HepG2 (cell line): ENCODE data around the gene MTA3. TPM values are rescaled to one million over a fixed set of nuclear protein-coding genes. Genes with fewer than 3 reads are reported as not detected.

ENCODE experiments used
- CEBPB ChIP-seq: IDR thresholded peaks from 2 replicates; pipeline ENCODE4 v1.6.1; 2011; ENCODE audit warnings: low read depth, low read length, improper control_type of control experiment, borderline replicate concordance
- IRX3 ChIP-seq: sonication (generic); formaldehyde crosslinking; IDR thresholded peaks from 2 replicates; pipeline ENCODE4 v1.8.1; 2023; ENCODE audit warnings: mild to moderate bottlenecking, low read depth, missing genetic modification reagents, borderline replicate concordance
- SP1 ChIP-seq, 2 experiments: fragments of 450-650 bp in 1 of 2; sonication (generic) in 1 of 2; formaldehyde crosslinking in 1 of 2; IDR thresholded peaks; 2 replicates each; pipeline versions ENCODE4 v1.4.0 to v1.6.1; 2016 to 2020; ENCODE audit warnings: missing genetic modification reagents in 1 of 2
- YEATS4 ChIP-seq: sonication (generic); formaldehyde crosslinking; IDR thresholded peaks from 2 replicates; pipeline ENCODE4 v1.4.0; 2020; ENCODE audit warnings: missing genetic modification reagents, borderline replicate concordance
- ZBTB7B ChIP-seq: sonication (generic); formaldehyde crosslinking; IDR thresholded peaks from 2 replicates; pipeline ENCODE4 v1.4.0; 2020; ENCODE audit warnings: missing genetic modification reagents
- ZFP41 ChIP-seq: sonication (generic); formaldehyde crosslinking; IDR thresholded peaks from 2 replicates; pipeline ENCODE4 v1.4.0; 2020; ENCODE audit warnings: mild to moderate bottlenecking, missing genetic modification reagents, borderline replicate concordance
- ZIK1 ChIP-seq: sonication (generic); formaldehyde crosslinking; IDR thresholded peaks from 2 replicates; pipeline ENCODE4 v1.5.0; 2020; ENCODE audit warnings: mild to moderate bottlenecking, low read depth, missing genetic modification reagents, borderline replicate concordance
- ZNF17 ChIP-seq: sonication (generic); formaldehyde crosslinking; IDR thresholded peaks from 2 replicates; pipeline ENCODE4 v1.5.0; 2020; ENCODE audit warnings: mild to moderate bottlenecking, missing genetic modification reagents
- ZNF33A ChIP-seq: sonication (generic); formaldehyde crosslinking; IDR thresholded peaks from 2 replicates; pipeline ENCODE4 v1.5.1; 2020; ENCODE audit warnings: missing genetic modification reagents, mild to moderate bottlenecking, moderate library complexity, borderline replicate concordance
- ZNF557 ChIP-seq: sonication (generic); formaldehyde crosslinking; IDR thresholded peaks from 2 replicates; pipeline ENCODE4 v1.4.0; 2020; ENCODE audit warnings: missing genetic modification reagents
- polyA plus RNA-seq, 8 experiments: library from polyadenylated mRNA; depleted of rRNA in 3 of 8; stranded (reverse) in 7 of 8; unstranded in 1 of 8; fragments of >200 nt; fragmentation: Illumina TruSeq in 4 of 8; extraction: Trizol in 4 of 8; gene quantifications; 2 replicates each; pipeline versions ENCODE4 v1.2.1 to v1.2.3, GENCODE V29; 2011 to 2016; ENCODE audit warnings: low read depth in 4 of 8, missing spikeins in 1 of 8, mixed read lengths in 1 of 8; ENCODE audit not compliant: insufficient read depth in 1 of 8
- total RNA-seq, 5 experiments: library from RNA; depleted of rRNA; stranded (reverse); fragments of >200 nt; fragmentation: Illumina TruSeq; extraction: Trizol; gene quantifications; 2 replicates each; pipeline ENCODE4 v1.2.3, GENCODE V29; 2016; ENCODE audit warnings: low read depth in 1 of 5
- TF ChIP-seq, protein P1 (sequence below): sonication (generic); formaldehyde crosslinking; IDR thresholded peaks from 2 replicates; pipeline ENCODE4 v1.8.0; 2022; ENCODE audit warnings: low read depth, missing genetic modification reagents
- TF ChIP-seq, protein P2 (sequence below): sonication (generic); formaldehyde crosslinking; IDR thresholded peaks from 2 replicates; pipeline ENCODE4 v1.4.0; 2020; ENCODE audit warnings: missing genetic modification reagents, mild to moderate bottlenecking, borderline replicate concordance
- TF ChIP-seq, protein P3 (sequence below): sonication (generic); formaldehyde crosslinking; IDR thresholded peaks from 2 replicates; pipeline ENCODE4 v1.9.0; 2021; ENCODE audit warnings: missing genetic modification reagents, borderline replicate concordance
- TF ChIP-seq, protein P4 (sequence below): sonication (generic); formaldehyde crosslinking; IDR thresholded peaks from 2 replicates; pipeline ENCODE4 v1.4.0; 2020; ENCODE audit warnings: low read depth, mild to moderate bottlenecking, missing genetic modification reagents
- TF ChIP-seq, protein P5 (sequence below): sonication (generic); formaldehyde crosslinking; conservative IDR thresholded peaks from 2 replicates; pipeline ENCODE4 v1.4.0; 2020; ENCODE audit warnings: missing genetic modification reagents

The MTA3 gene
- total and polyA plus RNA-seq, 2 of the 13 experiments (the other 11 are each of a cell fraction or from before 2014, with no cell fraction given): 48.8 to 77.8 TPM

DNA sequence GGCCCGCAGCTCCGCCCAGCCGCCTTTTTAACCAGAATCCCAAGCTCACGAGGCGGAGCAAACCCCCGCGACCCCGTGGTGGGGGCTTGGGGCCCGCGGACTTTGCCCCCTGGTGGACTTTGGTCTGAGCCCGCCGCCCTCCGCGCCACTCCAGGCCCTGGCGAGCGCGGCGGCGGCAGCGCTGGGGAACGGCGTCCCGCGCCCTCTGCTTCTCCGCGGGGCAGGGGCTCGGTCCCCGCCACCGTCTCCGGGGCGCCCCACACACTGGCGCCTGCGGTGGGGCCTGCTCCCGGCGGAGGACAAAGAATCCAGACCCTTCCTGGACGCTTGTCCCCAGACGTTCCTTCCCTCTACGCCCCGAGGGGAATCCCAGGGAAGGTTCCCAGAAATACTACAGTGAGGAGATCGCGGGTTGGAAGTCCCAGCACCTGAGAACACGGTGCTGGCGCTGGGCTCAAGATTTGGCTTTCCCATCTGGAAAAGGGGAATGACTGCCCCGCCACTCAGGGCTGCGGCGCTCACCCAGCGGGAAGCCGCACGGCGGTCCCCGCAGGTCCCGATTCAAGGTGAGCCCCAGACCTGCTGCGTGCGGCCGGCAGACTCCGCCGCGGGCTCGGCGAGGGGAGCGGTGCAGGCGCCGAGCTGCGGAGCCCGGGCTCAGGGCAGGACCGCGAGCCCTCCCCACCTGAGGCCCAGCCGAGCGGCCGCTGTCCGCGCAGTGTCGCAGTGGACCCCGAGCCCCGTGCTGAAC is 224.3 kb downstream of the MTA3 start, which contains the start of gene HAAO (continued):
- TF ChIP-seq, protein P1, sequence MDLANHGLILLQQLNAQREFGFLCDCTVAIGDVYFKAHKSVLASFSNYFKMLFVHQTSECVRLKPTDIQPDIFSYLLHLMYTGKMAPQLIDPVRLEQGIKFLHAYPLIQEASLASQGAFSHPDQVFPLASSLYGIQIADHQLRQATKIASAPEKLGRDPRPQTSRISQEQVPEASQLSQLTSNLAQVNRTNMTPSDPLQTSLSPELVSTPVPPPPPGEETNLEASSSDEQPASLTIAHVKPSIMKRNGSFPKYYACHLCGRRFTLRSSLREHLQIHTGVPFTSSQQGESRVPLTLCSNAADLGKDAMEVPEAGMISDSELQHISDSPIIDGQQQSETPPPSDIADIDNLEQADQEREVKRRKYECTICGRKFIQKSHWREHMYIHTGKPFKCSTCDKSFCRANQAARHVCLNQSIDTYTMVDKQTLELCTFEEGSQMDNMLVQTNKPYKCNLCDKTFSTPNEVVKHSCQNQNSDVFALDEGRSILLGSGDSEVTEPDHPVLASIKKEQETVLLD (CRISPR knock-in tag): peak; percentile 85
- TF ChIP-seq, protein P2, sequence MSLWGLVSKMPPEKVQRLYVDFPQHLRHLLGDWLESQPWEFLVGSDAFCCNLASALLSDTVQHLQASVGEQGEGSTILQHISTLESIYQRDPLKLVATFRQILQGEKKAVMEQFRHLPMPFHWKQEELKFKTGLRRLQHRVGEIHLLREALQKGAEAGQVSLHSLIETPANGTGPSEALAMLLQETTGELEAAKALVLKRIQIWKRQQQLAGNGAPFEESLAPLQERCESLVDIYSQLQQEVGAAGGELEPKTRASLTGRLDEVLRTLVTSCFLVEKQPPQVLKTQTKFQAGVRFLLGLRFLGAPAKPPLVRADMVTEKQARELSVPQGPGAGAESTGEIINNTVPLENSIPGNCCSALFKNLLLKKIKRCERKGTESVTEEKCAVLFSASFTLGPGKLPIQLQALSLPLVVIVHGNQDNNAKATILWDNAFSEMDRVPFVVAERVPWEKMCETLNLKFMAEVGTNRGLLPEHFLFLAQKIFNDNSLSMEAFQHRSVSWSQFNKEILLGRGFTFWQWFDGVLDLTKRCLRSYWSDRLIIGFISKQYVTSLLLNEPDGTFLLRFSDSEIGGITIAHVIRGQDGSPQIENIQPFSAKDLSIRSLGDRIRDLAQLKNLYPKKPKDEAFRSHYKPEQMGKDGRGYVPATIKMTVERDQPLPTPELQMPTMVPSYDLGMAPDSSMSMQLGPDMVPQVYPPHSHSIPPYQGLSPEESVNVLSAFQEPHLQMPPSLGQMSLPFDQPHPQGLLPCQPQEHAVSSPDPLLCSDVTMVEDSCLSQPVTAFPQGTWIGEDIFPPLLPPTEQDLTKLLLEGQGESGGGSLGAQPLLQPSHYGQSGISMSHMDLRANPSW (CRISPR knock-in tag): peak; percentile 96; the same call in 1 of the 2 replicates
- TF ChIP-seq ZBTB7B: peak; percentile 100
- TF ChIP-seq, protein P3, sequence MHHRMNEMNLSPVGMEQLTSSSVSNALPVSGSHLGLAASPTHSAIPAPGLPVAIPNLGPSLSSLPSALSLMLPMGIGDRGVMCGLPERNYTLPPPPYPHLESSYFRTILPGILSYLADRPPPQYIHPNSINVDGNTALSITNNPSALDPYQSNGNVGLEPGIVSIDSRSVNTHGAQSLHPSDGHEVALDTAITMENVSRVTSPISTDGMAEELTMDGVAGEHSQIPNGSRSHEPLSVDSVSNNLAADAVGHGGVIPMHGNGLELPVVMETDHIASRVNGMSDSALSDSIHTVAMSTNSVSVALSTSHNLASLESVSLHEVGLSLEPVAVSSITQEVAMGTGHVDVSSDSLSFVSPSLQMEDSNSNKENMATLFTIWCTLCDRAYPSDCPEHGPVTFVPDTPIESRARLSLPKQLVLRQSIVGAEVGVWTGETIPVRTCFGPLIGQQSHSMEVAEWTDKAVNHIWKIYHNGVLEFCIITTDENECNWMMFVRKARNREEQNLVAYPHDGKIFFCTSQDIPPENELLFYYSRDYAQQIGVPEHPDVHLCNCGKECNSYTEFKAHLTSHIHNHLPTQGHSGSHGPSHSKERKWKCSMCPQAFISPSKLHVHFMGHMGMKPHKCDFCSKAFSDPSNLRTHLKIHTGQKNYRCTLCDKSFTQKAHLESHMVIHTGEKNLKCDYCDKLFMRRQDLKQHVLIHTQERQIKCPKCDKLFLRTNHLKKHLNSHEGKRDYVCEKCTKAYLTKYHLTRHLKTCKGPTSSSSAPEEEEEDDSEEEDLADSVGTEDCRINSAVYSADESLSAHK: no peak
- TF ChIP-seq, protein P4, sequence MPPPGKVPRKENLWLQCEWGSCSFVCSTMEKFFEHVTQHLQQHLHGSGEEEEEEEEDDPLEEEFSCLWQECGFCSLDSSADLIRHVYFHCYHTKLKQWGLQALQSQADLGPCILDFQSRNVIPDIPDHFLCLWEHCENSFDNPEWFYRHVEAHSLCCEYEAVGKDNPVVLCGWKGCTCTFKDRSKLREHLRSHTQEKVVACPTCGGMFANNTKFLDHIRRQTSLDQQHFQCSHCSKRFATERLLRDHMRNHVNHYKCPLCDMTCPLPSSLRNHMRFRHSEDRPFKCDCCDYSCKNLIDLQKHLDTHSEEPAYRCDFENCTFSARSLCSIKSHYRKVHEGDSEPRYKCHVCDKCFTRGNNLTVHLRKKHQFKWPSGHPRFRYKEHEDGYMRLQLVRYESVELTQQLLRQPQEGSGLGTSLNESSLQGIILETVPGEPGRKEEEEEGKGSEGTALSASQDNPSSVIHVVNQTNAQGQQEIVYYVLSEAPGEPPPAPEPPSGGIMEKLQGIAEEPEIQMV (CRISPR knock-in tag): peak; percentile 81
- peak; percentile 74 for TF ChIP-seq ZNF557 (CRISPR knock-in tag)
- peak; percentile 100 for TF ChIP-seq YEATS4
- TF ChIP-seq ZNF33A (CRISPR knock-in tag): peak; percentile 94; the same call in 1 of the 2 replicates
- TF ChIP-seq, protein P5, sequence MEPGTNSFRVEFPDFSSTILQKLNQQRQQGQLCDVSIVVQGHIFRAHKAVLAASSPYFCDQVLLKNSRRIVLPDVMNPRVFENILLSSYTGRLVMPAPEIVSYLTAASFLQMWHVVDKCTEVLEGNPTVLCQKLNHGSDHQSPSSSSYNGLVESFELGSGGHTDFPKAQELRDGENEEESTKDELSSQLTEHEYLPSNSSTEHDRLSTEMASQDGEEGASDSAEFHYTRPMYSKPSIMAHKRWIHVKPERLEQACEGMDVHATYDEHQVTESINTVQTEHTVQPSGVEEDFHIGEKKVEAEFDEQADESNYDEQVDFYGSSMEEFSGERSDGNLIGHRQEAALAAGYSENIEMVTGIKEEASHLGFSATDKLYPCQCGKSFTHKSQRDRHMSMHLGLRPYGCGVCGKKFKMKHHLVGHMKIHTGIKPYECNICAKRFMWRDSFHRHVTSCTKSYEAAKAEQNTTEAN: peak; percentile 91
- TF ChIP-seq IRX3 (CRISPR knock-in tag): no peak; the same call in 1 of the 2 replicates
- peak; percentile 36; the same call in 1 of the 2 replicates for TF ChIP-seq ZFP41 (CRISPR knock-in tag)
- no peak for TF ChIP-seq CEBPB
- TF ChIP-seq ZIK1 (CRISPR knock-in tag): peak; percentile 95
- TF ChIP-seq SP1 (IDR thresholded peaks at IDR 0.05): no peak
- TF ChIP-seq SP1 (CRISPR knock-in tag; IDR thresholded peaks at IDR 0.05): peak; percentile 86
- TF ChIP-seq ZNF17 (CRISPR knock-in tag): peak; percentile 95
